Stimulated activated CD4-positive, alpha-beta T cell treated with anti-CD3 and anti-CD28 coated beads, Interleukin-4, amount 100 ng/mL, for 4 hours (primary cell): ENCODE data around the gene TNFAIP1.
A peak's percentile ranks its signal among the peaks of the same experiment; 100 is the strongest.
"Not testable (repeated sequence)": the region's sequence is repeated elsewhere in the genome, so short reads cannot be mapped to it uniquely, and the experiment has no call there.

Experiments
- DNase-seq, 2 experiments: peaks; one replicate each; pipeline ENCODE4 v3.0.0-alpha.2; 2020

TNFAIP1 gene

DNA sequence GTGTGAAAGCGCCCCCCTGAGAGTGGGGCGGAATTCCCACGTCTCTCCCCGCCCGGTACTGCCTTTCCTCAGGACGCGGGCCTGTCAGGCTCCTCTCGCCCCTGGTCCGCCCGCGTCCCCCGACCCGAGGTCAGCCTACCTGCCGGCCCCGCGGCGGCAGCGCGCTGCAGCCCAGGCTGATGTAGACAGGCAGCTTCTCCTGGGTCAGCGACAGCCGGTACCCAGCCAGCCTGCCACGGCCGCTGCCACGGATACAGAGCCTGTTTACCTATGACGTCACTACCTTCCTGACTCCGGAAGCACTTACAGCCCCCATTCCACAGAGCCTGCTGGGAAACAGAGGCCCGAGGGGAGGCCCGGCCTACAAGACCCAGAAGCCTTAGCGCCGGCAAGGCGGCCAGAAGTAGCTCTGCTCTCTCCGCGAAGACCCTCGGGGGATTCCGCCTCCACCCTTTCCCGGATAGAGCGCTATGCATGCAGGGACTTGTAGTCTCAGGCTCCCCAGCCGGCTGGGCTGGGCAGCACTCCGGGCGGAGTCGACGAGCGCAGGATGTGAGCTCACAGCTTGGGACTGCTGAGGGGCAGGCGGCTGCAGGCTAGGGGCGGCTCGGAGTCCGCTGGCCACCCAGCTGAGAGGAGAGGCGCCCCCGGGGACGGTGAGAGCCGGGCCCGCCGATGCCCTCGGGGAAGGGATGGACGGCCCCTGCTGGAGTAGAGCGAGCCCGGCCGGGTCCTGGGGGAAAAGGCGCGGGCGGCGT, at the start of gene TNFAIP1, which contains the start of gene IFT20:
TSS of gene TNFAIP1 (plus strand) at position 561 of the 758 bp plus-strand sequence. CDS start 3,761 bp downstream, outside the sequence.
TSS of gene IFT20 (minus strand) at position 272 of the 758 bp plus-strand sequence. CDS start 3,487 bp downstream, outside the sequence.
- DNase-seq, result peak; percentile 91 to 99

- DNase-seq, result no peak
These were observed 49.6 kb upstream of the TNFAIP1 start for GRCh38 chr17:28285965-28286364.

DNA sequence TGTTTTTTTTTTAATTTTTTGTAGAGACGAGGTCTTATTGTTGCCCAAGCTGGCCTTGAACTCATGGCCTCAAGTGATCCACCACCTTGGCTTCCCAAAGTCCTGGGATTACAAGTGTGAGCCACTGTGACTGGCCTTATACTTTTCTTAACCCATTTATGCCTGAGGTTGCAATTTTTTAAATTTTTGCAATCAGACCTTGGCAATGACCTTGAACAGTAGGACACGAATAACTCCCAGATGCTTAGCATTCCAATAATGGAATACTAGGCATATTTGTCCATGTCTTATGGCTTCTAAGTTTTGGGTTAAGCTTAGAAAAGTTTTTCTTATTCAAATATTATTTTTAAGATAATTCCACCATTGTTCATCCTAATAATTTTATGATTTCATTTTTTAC, 44.9 kb upstream of the TNFAIP1 start:
- DNase-seq, result no peak

DNA sequence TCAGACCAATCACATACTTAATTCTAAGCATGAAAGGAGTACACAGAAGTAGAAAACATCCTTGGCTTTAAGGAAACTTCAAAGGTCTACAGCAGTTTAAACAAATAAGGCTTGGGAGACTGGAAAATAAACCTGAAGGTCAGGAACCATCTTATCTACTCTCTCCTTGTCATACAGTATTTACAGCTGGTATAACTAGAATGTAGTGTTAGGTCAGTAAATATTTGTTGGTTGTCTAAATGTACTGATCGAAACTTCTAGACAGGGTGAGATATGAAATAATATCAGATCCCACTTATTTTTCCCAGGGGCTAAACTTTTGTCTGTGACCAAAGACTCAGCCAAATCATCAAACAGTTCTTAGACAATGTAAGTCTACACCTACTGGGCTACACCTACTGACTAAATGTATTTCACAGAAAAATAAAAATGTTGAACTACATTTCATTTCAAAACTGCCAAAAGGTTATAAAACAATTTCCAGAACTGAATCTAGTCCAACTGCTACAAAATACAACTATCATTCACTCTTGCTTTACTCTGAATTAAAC, 43.7 kb upstream of the TNFAIP1 start:
- DNase-seq, result no peak

DNA sequence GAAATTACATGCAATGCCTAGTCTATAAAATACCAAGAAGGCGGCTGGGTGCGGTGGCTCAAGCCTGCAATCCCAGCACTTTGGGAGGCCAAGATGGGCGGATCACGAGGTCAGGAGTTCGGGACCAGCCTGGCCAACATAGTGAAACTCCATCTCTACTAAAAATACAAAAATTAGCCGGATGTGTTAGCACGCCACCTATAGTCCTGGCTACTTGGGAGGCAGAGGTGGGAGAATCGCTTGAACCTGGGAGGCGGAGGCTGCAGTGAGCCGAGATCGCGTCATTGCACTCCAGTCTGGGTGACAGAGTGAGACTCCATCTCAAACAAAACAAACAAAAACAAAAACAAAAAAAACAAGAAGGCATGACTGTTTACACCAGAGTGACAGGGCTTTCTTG, 42.7 kb upstream of the TNFAIP1 start:
- DNase-seq, result not testable (repeated sequence)

DNA sequence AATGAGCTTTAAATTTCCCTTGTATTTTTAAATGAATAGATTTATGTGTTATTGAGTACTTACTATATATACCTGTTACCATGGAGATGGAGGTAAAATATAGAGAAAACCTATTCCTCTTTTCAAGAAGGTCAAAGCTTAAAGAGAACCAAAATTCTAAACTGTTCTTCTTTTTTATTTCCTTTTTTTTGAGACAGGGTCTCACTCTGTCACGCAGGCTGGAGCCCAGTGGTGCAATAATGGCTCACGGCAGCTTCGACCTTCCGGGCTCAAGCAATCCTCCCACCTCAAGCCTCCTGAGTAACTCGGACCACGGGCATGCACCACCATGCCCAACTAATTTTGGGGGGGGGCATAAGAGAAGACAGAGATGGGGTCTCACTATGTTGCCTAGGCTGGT, 41.6 kb upstream of the TNFAIP1 start:
- DNase-seq, result no peak

DNA sequence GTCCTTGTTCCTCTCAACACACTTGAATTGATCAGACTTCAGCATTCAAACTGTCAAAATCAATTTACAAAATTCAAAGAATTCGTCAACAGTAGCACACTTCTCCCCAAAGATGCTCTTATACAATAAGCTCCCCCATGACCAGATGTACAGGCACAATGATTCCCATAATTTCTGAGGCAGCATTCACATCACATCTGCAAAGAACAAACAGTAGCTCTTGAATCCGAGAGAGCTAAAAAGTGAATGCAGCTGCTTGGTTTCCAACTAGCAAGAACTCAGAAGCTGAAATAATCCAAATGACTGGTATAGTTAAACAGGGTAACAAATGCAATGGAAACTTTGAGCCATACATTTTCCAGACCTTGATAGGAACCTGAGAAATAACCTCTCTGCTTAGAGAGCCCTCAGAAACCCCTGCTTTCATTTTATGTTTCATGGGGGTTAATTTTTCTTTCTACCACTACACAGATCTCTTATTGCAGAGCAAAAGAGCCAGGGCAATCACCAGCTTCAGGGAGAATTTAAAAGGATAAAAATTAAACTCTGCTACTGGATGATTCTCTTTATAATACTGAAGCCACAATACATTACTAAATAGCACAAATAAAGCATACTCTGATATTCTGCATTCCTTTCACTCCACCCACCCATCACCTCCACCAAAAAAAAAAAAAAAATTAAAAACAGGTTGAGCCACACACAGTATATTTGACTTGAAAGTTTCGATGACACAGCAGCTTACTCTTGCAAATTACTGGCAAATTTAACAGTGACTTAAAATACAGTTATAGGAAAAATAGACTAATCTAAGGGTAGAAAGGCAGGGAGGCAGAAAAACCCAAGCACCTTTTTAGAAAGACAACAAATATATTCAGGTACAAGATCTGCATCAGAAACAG, 39.6 kb upstream of the TNFAIP1 start:
- DNase-seq, result no peak

DNA sequence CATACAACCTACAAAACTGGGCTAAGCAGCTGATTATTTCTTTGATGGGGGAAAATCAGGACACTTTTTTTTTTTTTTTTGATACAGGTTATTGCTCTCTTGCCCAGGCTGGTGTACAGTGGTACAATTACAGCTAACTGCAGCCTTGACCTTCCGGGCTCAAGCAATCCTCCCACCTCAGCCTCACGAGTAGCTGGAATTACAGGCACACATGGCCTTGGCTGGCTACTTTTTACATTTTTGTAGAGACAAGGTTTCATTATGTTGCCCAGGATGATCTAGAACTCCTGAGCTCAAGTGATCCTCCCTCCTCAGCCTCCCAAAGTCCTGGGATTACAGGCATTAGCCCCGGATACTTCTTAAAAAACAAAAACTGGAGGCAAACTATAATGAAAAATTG, 37.1 kb upstream of the TNFAIP1 start:
- DNase-seq, result no peak

DNA sequence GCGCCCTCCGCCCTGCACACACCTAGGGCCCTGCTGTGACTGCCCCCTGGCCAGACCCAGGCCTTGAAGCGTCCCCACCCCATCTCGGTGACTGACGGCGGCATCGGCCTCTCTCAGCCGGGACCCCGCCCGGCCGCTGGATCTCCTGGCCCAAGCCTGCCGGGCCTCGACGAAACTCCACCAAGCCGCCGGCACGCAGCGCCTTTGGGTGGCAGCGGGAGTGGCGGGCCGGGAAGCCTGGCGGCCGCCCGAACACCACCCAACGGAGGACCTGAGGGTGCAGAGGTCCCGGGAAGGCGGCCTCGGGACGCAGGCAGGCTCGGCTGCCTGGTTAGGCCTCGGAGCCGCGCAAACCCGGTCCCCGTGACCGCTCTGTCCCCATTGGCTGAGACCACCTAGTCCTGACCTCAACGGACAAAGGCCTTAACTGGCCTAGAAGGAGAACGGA, 28.6 kb upstream of the TNFAIP1 start:
- no peak for DNase-seq

- DNase-seq, result no peak
These were observed 21.7 kb upstream of the TNFAIP1 start for GRCh38 chr17:28313841-28314240.

- no peak for DNase-seq
These were observed 19.5 kb upstream of the TNFAIP1 start for GRCh38 chr17:28315846-28316705.

GRCh38 chr17:28317099-28317965, 18.2 kb upstream of the TNFAIP1 start:
- DNase-seq, result no peak

DNA sequence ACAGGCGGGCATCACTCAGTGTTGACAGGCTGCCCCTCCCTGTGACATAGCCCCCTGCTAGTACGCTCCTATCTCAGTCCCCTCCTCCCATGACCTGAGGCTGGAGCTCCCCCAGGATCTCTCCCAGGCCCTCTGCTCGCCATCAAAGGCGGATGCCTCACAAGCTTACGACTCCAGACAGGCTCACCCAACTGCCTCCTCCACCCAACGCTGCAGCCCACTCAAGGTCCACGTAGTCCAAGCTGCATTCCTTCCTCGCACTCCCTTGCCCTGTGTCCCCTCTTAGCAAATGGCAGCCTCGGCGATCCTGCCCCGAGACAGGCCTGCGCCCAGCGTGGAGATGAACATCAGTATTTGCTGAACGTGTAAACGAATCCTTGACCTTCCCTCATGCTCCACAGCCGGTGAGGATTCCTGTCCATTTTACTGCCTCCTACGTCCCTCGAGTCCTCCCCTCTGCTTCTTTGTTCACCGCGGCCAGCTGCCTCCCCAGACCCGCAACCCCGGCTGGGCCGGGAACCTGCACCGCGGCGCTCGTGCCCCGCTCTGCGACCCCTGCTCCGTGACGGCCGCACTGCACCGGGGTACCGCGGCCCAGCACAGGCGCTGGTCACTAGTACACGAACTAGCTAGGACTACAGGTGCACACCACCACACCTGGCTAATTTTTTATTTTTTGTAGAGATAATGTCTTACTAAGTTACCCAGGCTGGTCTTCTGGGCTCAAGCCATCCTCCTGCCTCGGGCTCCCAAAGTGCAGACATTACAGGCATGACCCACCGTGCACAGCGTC, 17.4 kb upstream of the TNFAIP1 start:
- DNase-seq, result no peak

DNA sequence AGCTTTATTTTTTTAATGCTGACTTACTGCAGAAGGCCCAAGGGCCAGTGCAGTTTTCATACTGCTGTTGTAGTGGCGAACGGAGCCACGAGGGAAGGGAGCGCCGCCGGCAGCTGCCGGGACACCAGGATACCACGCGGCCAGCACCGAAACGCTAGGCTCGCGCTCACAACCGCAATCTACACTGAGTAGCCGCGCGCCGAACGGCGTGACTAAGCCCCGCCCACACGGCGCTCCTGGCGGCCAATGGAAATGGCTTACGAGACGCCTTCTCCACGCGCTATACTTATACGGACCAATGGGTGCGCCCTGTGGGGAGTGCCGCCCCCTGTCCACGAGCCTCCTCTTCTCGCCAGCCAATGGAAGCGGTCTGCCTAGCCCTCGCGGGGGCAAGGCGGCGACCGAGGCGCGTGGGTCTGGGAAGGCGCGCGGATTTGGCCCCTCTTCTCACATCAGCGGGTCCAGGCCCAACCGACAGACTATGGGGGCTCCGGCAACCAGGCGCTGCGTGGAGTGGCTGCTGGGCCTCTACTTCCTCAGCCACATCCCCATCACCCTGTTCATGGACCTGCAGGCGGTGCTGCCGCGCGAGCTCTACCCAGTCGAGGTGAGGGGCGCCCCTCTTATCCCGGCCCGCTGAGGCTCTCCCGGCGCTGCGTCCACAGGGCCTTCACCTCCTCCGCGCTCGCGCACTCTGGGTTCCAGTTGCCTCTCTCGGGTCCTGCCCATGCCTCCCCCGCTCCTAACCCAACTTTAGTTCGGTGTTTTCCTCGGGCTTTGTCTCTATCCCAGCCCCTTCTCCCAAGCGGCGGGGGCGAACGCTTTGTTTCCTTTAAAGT, 16.6 kb upstream of the TNFAIP1 start, which contains the start of gene TMEM97:
TSS of gene TMEM97 (plus strand) at position 442 of the 839 bp plus-strand sequence. CDS start at position 482, 40 bp downstream.
- DNase-seq, result peak; percentile 94 to 96

- DNase-seq, result no peak
These were observed 16.0 kb upstream of the TNFAIP1 start for GRCh38 chr17:28319598-28319935.

- no peak for DNase-seq
These were observed 15.1 kb upstream of the TNFAIP1 start for GRCh38 chr17:28320215-28321061.

- no peak for DNase-seq
These were observed 11.3 kb upstream of the TNFAIP1 start for GRCh38 chr17:28324267-28324745.

DNA sequence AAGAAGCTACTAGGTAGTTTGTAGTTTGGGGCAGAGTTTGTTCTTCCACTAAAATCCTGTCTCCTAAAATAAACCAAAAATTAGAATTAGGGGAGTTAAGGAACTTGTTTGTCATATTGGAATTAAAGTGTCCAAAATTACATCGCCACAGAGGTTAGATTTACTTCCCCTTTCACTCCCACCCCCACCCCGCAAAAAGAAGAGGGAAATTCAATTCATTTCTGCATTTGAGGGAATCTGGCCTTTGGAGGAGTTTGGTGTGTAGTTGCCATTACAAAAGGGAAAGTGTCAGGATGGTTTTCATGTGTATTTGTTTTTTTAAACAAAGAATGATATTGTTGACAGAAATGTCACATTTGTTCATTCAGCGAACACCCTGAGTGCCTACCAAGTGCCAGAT, 10.8 kb upstream of the TNFAIP1 start:
- no peak for DNase-seq
